BJ (cell line): ENCODE data around the gene AGTRAP. TPM values are rescaled to one million over a fixed set of nuclear protein-coding genes. Genes with fewer than 3 reads are reported as not detected.

Source experiments
- CTCF ChIA-PET: fragments of 350-600 bp; formaldehyde crosslinking; extraction: SDS; loops from one replicate; lab custom pipeline; 2021; ENCODE audit warnings: antibody characterized with exemption, inconsistent platforms; lab: Yijun Ruan, JAX
- POLR2A ChIA-PET: fragments of 300-600 bp; sonication (Branson Sonifier 250); formaldehyde crosslinking; extraction: SDS; loops from one replicate; lab custom pipeline; 2021; ENCODE audit warnings: antibody characterized with exemption; lab: Charles Lee
- DNase-seq: peaks from one replicate; pipeline ENCODE4 v3.0.0-alpha.2; 2011; ENCODE audit warnings: low read depth
- H3K27me3 ChIP-seq: 2 replicates; pipeline ENCODE4 v1.6.0; 2011; ENCODE audit warnings: low read length; ENCODE audit not compliant: control insufficient read depth, insufficient read depth
- H3K36me3 ChIP-seq: 2 replicates; pipeline ENCODE4 v1.5.1; 2011; ENCODE audit warnings: low read length; ENCODE audit not compliant: control insufficient read depth, insufficient read depth
- H3K4me3 ChIP-seq: 2 replicates; pipeline ENCODE4 v1.5.1; 2011; ENCODE audit warnings: low read depth, mild to moderate bottlenecking, control low read depth, low read length
- polyA plus RNA-seq: library from polyadenylated mRNA; depleted of rRNA; stranded (reverse); fragments of >200 nt; gene quantifications from 2 replicates; pipeline ENCODE4 v1.2.3, GENCODE V29; 2011
- TF ChIP-seq, protein P1 (sequence below): IDR thresholded peaks from 2 replicates; pipeline ENCODE4 v1.5.1; 2011; ENCODE audit warnings: low read depth, mild to moderate bottlenecking, control low read depth, inconsistent platforms, low read length, moderate library complexity; ENCODE audit not compliant: insufficient read depth

Gene AGTRAP
- polyA plus RNA-seq, 1 experiment = 64.5 TPM

GRCh38 chr1:11790101-11790879, 54.4 kb downstream of the AGTRAP start:
- H3K36me3 ChIP-seq = peaks cover 21% of the 10 kb centered on the region
- TF ChIP-seq, protein P1, sequence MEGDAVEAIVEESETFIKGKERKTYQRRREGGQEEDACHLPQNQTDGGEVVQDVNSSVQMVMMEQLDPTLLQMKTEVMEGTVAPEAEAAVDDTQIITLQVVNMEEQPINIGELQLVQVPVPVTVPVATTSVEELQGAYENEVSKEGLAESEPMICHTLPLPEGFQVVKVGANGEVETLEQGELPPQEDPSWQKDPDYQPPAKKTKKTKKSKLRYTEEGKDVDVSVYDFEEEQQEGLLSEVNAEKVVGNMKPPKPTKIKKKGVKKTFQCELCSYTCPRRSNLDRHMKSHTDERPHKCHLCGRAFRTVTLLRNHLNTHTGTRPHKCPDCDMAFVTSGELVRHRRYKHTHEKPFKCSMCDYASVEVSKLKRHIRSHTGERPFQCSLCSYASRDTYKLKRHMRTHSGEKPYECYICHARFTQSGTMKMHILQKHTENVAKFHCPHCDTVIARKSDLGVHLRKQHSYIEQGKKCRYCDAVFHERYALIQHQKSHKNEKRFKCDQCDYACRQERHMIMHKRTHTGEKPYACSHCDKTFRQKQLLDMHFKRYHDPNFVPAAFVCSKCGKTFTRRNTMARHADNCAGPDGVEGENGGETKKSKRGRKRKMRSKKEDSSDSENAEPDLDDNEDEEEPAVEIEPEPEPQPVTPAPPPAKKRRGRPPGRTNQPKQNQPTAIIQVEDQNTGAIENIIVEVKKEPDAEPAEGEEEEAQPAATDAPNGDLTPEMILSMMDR = no peak
- CTCF ChIA-PET = interaction anchor here (0.5 kb wide), 1 partner anchor 1840 kb away, joined by 3 read pairs; no protein-coding TSS in a partner anchor
- no peak overlapping the region for H3K4me3 ChIP-seq
- DNase-seq = no peak
- POLR2A ChIA-PET = interaction anchor here (1.4 kb wide), 1 partner anchor 13 kb away, joined by 14 read pairs; no protein-coding TSS in a partner anchor
- no peaks in the 10 kb centered on the region for H3K27me3 ChIP-seq

DNA sequence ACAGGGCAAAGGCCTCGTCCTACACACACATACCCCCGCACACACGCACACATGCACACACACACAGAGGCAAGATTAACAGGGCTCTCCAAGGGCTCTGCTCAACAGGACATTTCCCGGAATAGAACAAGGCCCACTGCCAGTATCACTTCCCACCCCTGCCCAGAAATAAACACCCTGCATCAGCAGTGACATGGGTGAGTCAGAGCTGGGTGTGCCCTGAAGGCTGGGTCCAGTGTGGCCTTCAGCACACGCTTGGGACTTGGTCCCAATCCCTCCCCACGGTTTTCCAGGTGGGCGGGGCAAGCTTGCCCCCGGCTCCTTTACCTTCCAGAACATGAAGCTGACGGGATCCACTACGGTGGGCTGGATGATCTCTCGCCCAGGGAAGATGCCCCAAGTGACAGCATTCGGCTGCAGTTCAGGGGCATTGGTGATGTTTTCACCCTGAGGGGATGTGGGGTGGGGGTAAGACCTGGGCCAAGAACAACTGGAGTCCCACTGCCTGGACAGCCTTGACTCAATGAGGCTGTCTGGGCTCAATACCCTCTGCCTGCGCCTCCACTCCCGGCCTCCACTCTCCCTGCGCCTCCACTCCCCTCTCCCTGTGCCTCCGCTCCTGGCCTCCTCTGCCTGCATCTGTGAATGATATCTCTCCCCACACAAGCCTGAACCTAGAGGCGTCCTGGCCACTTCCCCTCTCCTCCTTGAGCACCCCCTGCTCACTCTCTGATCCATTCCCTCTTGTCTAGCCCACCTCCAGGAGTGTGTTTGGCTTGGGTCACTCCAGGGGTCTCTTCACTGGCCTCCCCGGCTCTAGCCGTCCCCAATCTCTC, 55.2 kb downstream of the AGTRAP start:
- DNase-seq = peak; percentile 81
- no peak overlapping the region for H3K4me3 ChIP-seq
- ChIA-PET CTCF (no interaction called here), POLR2A (interaction anchor here (1.4 kb wide), 1 partner anchor 12 kb away, joined by 14 read pairs; no protein-coding TSS in a partner anchor)
- H3K36me3 ChIP-seq = peaks cover 24% of the 10 kb centered on the region
- TF ChIP-seq, protein P1 = no peak
- H3K27me3 ChIP-seq = no peaks in the 10 kb centered on the region

DNA sequence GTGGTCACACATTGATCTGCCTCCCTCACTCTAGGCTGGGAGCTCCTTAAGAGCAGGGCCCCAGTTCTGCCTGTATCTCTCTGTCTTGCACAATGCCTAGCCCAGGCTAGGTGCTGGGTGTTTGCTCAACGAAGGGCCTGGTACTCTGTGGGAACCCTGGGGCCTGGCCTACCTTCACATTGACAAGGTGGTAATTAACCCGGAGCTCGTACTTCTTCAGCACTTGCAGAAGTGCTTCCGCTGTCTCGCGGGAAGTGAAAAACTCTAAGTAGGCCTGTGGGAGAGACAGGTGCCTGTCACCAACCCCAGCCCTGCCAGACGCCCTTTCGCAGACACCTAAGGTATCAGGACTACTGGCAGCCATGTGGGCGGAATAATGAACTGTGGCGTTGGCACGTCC, 56.2 kb downstream of the AGTRAP start:
- TF ChIP-seq, protein P1 = no peak
- ChIA-PET CTCF (no interaction called here), POLR2A (no interaction called here)
- DNase-seq = no peak
- Histone ChIP-seq H3K4me3 (no peak overlapping the region), H3K27me3 (no peaks in the 10 kb centered on the region), H3K36me3 (peaks cover 26% of the 10 kb centered on the region)

DNA sequence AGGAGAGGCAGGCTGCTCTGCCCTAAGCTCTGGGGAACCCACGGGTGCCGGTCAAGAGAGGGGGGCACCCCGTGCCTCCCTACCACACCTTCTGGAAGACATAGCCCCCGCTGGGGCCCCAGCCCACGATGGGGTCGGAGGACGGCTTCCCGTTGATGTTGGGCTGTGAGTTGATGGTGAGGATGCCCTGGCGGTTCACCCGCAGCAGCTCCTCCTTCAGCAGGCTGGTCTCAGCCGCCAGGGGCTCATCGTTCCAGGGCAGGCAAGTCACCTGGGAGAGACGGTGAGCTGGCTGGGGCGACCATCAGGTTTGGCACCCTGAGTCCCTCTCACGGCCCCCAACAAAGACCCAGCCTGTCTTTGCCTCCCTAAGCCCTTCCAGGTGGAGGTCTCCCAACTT, 57.9 kb downstream of the AGTRAP start:
- Histone ChIP-seq H3K4me3 (no peak overlapping the region), H3K27me3 (no peaks in the 10 kb centered on the region), H3K36me3 (peaks cover 24% of the 10 kb centered on the region)
- POLR2A ChIA-PET = no interaction called here
- TF ChIP-seq, protein P1 = no peak
- CTCF ChIA-PET = interaction anchor here (0.7 to 1.0 kb wide), 2 partner anchors 8 to 17 kb away, joined by 3 read pairs; no protein-coding TSS in a partner anchor
- no peak for DNase-seq
